Loucy (cell line): ENCODE measurements around the gene TBC1D22A.

Experiments used
- H2AFZ ChIP-seq: fragments of 200-600 bp; sonication (generic); 2 replicates; pipeline ENCODE4 v1.6.0; 2016; ENCODE audit warnings: antibody characterized with exemption, mild to moderate bottlenecking, low read length, moderate library complexity
- H3F3A ChIP-seq: fragments of 200-600 bp; 2 replicates; pipeline ENCODE4 v1.6.0; 2016; ENCODE audit warnings: antibody characterized with exemption, low read depth, mild to moderate bottlenecking
- H3K27me3 ChIP-seq: fragments of 200-600 bp; sonication (generic); 2 replicates; pipeline ENCODE4 v1.6.1; 2014; ENCODE audit warnings: low read length, mild to moderate bottlenecking; ENCODE audit not compliant: insufficient read depth, poor library complexity, severe bottlenecking
- H3K36me3 ChIP-seq: fragments of 200-600 bp; sonication (generic); 2 replicates; pipeline ENCODE4 v1.6.1; 2016; ENCODE audit warnings: low read length; ENCODE audit not compliant: insufficient read depth
- H3K4me1 ChIP-seq: fragments of 200-600 bp; sonication (generic); 2 replicates; pipeline ENCODE4 v1.5.1; 2014; ENCODE audit warnings: low read length, mild to moderate bottlenecking; ENCODE audit not compliant: insufficient read depth, poor library complexity, severe bottlenecking
- H3K4me2 ChIP-seq: fragments of 200-600 bp; sonication (generic); 2 replicates; pipeline ENCODE4 v1.6.0; 2014; ENCODE audit warnings: antibody characterized with exemption, low read length, low read depth, mild to moderate bottlenecking; ENCODE audit not compliant: poor library complexity, severe bottlenecking
- H3K4me3 ChIP-seq: fragments of 200-600 bp; sonication (generic); 2 replicates; pipeline ENCODE4 v1.5.1; 2014; ENCODE audit warnings: low read length, mild to moderate bottlenecking, mixed read lengths; ENCODE audit not compliant: poor library complexity, severe bottlenecking
- H3K79me2 ChIP-seq: fragments of 200-600 bp; sonication (generic); 2 replicates; pipeline ENCODE4 v1.6.1; 2014; ENCODE audit warnings: low read length; ENCODE audit not compliant: insufficient read depth
- H3K9ac ChIP-seq: fragments of 200-600 bp; sonication (generic); 2 replicates; pipeline ENCODE4 v1.6.0; 2014; ENCODE audit warnings: mild to moderate bottlenecking, low read depth, low read length, moderate library complexity; ENCODE audit not compliant: poor library complexity, severe bottlenecking
- H3K9me2 ChIP-seq: fragments of 200-600 bp; sonication (generic); replicated peaks from 2 replicates; pipeline ENCODE4 v1.6.1; 2016; ENCODE audit warnings: low read depth, low read length, mixed read lengths
- H3K9me3 ChIP-seq: fragments of 200-600 bp; sonication (generic); 2 replicates; pipeline ENCODE4 v1.6.1; 2014; ENCODE audit warnings: mild to moderate bottlenecking, antibody characterized with exemption, low read length, low read depth; ENCODE audit not compliant: insufficient read depth
- H4K20me1 ChIP-seq: fragments of 200-600 bp; sonication (generic); 2 replicates; pipeline ENCODE4 v1.6.0; 2014; ENCODE audit warnings: antibody characterized with exemption, low read length, mild to moderate bottlenecking; ENCODE audit not compliant: insufficient read depth, poor library complexity, severe bottlenecking
- EZH2phosphoT487 ChIP-seq: fragments of 200-600 bp; IDR thresholded peaks from 2 replicates; pipeline ENCODE4 v1.6.1; 2018; ENCODE audit warnings: antibody characterized with exemption, mild to moderate bottlenecking, moderate library complexity, borderline replicate concordance
- TF ChIP-seq, protein P1 (sequence below): fragments of 200-600 bp; sonication (generic); conservative IDR thresholded peaks from 2 replicates; pipeline ENCODE4 v1.5.1; 2014; ENCODE audit warnings: mild to moderate bottlenecking, antibody characterized with exemption, low read length

Gene TBC1D22A

DNA sequence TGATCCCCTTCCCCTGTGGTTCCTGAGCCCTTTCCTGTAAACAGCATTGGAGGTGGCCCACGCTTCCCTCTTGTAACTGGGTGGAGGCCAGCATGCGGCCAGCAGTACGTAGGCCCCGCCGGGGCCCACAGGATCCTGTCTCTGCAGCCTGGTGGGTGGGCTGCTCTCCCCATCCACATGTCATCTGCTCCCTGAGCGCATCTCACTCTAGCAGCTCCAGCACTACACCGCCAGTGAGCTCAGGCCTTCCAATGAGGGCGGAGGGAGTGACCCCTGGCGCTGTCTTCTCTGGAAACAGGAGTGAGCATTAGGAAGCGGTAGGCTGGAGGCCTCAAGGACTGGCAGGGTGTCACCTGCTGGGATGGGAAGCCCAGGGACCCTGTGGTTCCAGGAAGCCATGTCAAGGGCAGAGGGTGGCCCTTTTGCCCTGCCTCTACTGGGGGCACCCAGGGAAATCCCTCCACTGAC lies 363.9 kb downstream of the TBC1D22A start:
- no peaks in the 10 kb centered on the region for H3K27me3 ChIP-seq
- H3K4me2 ChIP-seq: no peak overlapping the region
- no peaks in the 10 kb centered on the region for H3K9me2 ChIP-seq
- TF ChIP-seq, protein P1, sequence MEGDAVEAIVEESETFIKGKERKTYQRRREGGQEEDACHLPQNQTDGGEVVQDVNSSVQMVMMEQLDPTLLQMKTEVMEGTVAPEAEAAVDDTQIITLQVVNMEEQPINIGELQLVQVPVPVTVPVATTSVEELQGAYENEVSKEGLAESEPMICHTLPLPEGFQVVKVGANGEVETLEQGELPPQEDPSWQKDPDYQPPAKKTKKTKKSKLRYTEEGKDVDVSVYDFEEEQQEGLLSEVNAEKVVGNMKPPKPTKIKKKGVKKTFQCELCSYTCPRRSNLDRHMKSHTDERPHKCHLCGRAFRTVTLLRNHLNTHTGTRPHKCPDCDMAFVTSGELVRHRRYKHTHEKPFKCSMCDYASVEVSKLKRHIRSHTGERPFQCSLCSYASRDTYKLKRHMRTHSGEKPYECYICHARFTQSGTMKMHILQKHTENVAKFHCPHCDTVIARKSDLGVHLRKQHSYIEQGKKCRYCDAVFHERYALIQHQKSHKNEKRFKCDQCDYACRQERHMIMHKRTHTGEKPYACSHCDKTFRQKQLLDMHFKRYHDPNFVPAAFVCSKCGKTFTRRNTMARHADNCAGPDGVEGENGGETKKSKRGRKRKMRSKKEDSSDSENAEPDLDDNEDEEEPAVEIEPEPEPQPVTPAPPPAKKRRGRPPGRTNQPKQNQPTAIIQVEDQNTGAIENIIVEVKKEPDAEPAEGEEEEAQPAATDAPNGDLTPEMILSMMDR: no peak
- no peak for TF ChIP-seq EZH2phosphoT487
- H3K9me3 ChIP-seq: no peaks in the 10 kb centered on the region
- H3K79me2 ChIP-seq: no peaks in the 10 kb centered on the region; the same call in 1 of the 2 replicates
- H3K4me1 ChIP-seq: peaks cover 22% of the 10 kb centered on the region
- no peak overlapping the region for H3K4me3 ChIP-seq
- H3K36me3 ChIP-seq: peaks cover 6% of the 10 kb centered on the region; the same call in 1 of the 2 replicates
- no peak overlapping the region for H3K9ac ChIP-seq
- no peaks in the 10 kb centered on the region for H4K20me1 ChIP-seq
- H2AFZ ChIP-seq: no peak overlapping the region
- H3F3A ChIP-seq: no peaks in the 10 kb centered on the region

DNA sequence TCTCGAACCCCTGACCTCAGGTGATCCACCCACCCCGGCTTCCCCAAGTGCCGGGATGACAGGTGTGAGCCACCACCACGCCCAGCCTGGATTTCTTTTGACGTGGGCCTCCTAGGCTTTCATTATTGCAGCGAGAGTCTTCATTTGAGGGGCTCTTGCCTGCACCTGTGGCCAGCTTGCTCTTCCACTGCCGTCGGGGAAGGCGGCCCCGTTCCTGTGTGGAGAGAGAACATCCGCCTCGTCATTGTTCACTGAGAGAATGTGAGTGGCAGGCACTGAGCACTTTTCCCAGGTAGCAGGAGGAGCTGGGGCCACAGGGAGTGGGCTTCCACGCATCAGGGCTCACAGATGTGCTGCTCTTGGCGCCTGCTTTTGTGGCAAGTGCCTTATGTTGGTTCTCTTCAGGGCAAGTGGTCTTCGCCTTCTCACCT lies 365.0 kb downstream of the TBC1D22A start:
- H3K9me2 ChIP-seq: no peaks in the 10 kb centered on the region
- no peaks in the 10 kb centered on the region for H4K20me1 ChIP-seq

DNA sequence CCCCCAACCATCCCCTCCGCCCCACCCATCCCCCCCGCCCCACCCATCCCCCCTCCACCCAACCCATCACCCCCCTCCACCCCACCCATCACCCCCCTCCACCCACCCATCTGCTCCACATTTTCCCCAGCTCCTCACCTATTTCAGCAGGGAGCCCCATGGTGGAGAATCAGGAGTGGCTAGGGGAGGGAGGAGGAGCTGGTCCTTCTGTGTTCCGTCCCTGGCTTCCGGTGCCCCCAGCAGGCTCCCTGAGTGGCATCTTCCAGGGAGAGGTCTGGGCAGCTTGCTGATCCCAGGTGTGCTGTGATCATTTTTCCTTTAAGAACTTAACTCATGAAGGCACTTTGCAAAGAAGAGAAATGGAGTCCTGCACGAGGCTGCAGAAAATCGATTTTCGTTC lies 365.8 kb downstream of the TBC1D22A start:
- Histone ChIP-seq H4K20me1 (no peaks in the 10 kb centered on the region), H3K9me3 (no peaks in the 10 kb centered on the region), H3F3A (no peaks in the 10 kb centered on the region), H2AFZ (no peak overlapping the region), H3K9me2 (no peaks in the 10 kb centered on the region), H3K79me2 (no peaks in the 10 kb centered on the region; the same call in 1 of the 2 replicates), H3K36me3 (peaks cover 6% of the 10 kb centered on the region; the same call in 1 of the 2 replicates), H3K9ac (no peak overlapping the region), H3K4me3 (no peak overlapping the region), H3K27me3 (no peaks in the 10 kb centered on the region), H3K4me2 (no peak overlapping the region), H3K4me1 (peaks cover 35% of the 10 kb centered on the region)
- TF ChIP-seq EZH2phosphoT487: no peak
- TF ChIP-seq, protein P1: no peak

More for the DNA sequence above, 365.0 kb downstream of the TBC1D22A start:
- H3K79me2 ChIP-seq: no peaks in the 10 kb centered on the region; the same call in 1 of the 2 replicates
- peaks cover 32% of the 10 kb centered on the region for H3K4me1 ChIP-seq
- no peaks in the 10 kb centered on the region for H3F3A ChIP-seq
- no peak overlapping the region for H3K9ac ChIP-seq
- H3K9me3 ChIP-seq: no peaks in the 10 kb centered on the region
- TF ChIP-seq EZH2phosphoT487: no peak
- TF ChIP-seq, protein P1: no peak
- no peak overlapping the region for H3K4me2 ChIP-seq
- no peaks in the 10 kb centered on the region for H3K27me3 ChIP-seq
- H2AFZ ChIP-seq: no peak overlapping the region
- H3K36me3 ChIP-seq: peaks cover 6% of the 10 kb centered on the region; the same call in 1 of the 2 replicates
- no peak overlapping the region for H3K4me3 ChIP-seq
